ENCODE results near the gene EPHA3.

EPHA3 gene

DNA sequence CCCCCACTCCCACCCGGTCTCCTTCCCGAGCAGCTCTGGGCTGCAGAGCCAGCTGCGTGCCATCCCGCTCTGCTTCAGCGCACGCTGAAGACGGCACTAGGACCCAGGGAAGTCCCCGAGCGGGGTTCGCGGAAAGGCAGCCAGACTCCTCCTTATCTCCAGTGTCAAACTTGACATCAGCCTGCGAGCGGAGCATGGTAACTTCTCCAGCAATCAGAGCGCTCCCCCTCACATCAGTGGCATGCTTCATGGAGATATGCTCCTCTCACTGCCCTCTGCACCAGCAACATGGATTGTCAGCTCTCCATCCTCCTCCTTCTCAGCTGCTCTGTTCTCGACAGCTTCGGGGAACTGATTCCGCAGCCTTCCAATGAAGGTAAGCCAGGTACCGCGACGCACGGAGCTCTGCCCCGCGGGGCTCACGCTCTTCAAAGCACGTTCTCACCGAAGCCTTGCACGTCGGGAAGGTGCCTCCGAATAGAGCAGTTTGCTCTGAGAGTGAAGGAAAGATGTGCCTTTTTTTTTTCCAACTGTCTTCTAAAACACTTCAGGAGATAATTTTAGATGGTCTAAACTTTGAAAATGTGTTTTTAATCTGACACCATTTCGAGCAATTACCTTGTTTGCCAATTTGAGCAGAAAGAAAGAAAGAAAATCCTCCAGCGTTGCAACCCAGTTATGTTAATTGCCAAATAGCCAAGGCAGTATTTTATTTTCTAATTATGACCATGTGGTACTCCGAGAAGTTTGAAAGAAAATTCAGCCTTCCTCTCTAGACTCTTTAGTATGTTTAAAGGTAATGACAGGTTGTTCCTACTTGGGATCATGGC is at the start of gene EPHA3:
TSS of gene EPHA3 (plus strand) at position 161 of the 830 bp plus-strand sequence. CDS start at position 289, 128 bp downstream.
- no peak for DNase-seq

DNA sequence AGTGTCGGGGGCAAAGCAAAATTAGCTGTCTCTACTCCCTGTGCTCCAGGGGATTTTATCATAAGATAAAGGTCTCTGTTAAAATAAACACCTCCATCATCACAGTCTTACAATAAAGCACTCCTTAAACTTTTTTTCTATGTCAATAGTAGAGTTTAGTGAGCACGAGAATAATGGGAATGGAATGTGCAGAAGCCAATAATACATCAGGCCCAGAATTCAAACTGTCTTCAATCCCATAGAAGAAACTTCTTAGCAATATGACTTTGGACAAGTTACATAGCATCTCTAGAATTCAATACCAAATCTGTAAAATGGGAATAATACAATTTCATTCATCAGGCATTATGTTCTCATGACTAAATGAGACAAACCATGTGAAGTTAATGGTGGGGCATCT is 49.0 kb upstream of the EPHA3 start:
- no peak for DNase-seq

DNA sequence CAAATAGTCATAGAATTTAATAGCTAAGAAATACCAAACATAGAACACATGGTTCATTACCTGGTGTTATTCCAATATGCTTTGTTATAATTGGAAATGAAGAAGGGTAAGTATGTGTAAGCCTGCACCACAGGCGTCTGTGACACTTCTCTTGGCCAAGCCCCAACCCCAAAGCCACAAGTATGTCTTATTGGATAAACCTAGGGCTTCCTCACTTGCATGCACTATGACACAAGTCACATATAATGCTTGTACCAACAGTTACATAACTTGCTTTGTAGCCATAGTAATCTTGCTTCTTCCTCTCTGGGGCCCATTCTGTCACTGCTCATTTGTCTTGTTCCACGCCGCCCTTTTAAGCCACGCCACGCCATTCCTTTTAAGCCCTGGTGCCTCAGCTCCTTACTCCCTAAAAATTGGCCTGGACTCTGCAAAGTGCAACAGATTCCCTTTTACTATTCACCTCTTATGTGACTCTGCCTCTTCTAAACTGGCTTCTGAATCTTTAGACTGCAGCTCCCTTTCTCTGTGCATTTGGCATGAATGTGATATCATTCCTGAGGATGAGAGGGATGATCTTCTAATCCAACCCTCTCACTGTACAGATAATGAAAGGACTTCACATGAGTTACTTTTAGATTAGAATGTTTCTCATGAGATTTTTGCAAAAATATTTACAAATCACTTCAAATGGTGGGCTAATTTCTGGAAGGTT is 48.1 kb upstream of the EPHA3 start:
- DNase-seq, result no peak

DNA sequence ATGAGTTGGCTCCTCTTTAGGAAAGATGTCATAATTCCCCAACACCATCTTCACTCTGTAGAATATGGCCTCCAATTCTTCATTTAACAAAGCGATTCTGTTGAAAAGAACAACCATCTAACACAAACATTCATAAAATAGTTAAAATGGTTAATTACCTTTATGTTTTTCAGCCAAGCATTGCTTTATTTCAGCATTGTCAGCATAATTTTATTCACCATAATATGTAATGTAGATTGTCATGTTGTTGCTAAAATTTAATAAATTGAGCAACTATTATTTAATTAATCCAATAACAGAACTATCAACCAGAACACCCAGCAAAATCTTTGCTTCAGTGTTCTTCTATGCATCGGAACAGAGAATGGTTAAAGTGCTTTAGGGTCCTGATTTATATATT is 46.2 kb upstream of the EPHA3 start:
- no peak for DNase-seq

DNA sequence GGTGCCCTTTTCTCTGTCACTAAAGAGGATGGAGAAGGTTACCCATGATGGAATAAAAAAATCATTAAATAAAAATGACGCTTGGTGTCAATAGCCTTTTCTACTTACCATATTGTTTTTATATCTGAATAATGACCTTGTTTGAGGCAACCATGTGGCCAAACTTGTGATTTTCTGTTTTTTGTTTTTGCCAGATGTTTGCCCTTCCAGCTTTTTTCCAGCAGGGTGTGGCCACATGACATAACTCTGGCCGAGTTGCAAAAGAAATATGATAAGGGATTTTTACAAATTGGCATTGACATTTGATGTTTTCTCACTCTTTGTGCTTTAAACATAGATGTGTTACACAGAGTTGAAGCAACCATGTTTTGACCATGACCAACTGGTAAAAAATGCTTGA is 39.7 kb upstream of the EPHA3 start:
- DNase-seq, result no peak

DNA sequence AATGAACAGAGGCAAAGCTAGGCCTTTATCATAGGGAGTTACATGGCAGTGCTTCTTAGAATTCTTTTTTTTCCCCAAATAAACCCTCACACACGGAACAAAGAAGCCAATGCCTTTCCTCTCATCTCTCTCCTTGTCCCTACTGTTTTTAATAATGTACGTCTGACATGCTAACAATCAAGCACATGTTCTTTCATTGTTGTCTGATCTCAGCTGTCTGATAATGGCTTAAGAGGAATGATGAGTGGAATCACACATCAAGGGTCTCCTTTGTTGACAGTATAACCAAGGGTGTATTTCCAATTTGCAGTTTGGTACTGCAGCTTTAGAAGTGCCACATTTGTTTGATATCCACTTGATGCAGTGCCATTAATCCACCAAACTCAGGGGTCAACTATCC is 34.8 kb upstream of the EPHA3 start:
- DNase-seq, result no peak

DNA sequence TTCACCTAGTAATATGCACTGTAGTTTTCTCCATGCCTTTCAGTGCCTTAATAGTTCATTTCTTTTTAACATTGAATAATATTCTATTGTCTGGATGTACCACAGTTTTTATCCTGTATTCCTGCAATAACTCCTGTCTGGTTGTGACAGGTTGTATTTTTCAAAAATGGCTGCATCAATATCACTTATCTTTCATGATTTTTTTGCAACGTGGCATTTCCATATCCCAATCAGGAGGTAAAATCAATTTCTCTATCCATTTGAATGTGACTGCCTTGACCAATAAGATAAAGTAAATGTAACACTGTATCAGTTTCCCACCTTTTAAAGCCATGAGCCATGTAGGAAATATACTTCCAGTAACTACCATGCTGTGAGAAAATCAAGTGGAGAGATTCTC is 27.5 kb upstream of the EPHA3 start:
- no peak for DNase-seq

DNA sequence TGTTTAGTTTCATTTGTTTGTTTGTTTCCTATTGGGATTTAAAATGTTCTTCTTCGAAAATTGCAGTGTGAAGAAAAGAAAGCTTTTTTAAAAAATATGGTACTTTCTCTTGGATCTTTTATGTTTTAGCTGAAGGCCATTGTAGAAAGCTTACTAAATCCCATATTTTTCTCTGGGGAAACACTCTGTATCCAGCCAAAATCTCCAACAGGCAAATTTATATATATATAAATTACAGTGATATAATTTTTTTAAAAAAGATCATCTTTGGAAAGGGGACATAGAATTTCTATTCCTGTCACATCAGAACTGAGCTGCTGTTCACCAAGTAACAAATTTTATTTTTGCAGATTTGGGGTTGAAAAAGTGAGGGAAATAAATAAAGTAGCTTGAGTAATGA is 19.6 kb upstream of the EPHA3 start:
- no peak for DNase-seq

DNA sequence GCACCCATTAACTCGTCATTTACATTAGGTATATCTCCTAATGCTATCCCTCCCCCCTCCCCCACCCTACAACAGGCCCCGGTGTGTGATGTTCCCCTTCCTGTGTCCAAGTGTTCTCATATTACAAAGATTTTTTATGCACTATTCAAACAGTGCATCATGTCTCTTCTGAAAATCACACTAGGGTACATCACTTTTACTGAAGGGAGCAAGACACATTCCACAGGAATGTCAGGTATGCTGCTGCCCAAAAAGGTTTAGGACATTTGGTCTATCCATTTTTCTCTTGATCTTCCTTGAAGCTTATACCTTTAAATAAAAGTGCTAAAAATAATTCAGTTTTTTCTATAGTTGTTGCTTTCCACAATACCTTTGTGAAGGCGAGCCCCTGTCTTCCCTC is 9.2 kb upstream of the EPHA3 start:
- no peak for DNase-seq

DNA sequence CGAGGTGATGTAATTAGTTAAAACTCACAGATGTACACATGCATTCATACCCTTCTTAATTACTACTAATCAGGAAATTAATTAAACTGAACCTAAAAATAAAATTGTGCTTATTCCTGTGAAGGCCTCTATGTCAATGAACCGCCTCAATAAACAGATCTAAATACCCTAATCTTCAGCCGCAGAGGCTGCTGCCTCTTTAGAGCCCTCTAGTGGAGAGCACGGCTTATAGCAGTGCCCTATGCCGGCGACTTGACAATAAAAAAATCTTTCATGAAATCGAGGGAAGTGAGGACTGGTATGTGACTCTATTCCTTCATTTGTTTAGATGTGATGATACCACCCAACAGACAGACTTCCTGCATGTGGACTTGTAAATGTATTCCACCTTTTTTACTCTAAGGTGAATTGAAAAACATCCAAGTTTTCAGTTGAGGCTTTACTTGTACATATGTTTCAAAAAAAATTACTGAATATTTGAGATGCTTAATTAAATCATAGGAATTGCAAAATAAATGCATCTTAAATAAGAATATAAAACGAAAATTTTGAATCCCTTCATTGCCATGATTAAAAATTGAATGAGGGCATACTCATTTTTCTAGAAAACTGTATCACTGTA is 8.3 kb upstream of the EPHA3 start:
- peak; percentile 44 for DNase-seq

DNA sequence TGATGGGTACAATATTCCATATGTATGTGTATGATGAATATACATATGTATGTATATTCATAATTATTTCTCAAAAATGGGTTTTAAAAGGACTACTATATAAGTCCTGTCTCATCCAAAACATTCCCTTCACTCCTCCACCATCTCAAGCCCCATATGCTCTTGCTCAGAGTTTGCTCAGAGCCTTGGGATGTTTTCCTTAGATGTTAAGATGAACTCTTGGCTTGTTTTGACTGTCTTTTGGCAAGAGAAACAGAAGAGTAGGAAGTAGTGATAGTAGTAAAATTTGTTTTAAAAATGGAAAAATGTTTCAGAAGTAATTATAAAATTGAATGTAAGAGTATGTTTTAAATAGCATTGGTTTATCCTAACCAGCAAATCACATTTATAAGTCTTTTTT is 6.2 kb upstream of the EPHA3 start:
- no peak for DNase-seq

DNA sequence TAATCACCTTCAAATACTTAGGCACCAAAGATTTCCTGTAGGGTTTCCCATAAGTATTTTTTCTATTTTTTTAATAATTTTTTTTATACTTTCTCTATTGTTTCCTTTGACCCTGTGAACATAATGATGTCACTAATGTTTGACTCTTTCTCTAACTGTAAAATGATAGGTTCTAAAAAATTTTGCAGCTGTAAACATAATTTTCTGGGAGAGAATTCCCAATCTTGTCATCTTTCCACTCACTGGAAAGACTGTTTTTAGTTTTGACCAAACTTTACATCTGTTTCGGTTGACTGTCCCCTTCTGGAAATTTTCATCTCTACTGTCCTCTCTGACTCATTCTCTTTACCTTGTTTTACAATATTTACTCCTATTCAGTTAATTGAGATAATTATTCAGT is 5.5 kb upstream of the EPHA3 start:
- DNase-seq, result no peak

DNA sequence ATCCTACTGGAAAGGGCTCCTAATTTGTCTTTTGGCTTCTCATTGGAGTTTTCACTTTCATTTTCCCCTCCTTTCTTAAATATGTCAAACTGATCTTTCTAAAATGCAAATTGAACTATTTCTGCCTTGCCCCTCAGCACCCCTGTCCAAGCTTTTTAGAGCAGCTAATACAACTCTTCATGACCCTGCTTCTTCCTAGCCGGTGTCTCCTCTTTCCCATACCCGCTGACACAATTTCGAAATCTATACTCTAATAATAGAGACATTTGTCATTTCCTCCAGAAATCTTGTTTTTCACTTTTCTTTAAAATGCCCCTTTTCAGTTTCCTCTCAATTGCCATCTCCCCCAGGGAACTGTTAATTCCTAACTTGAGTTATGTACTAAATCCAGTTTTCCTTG is 2.9 kb upstream of the EPHA3 start:
- DNase-seq, result no peak

DNA sequence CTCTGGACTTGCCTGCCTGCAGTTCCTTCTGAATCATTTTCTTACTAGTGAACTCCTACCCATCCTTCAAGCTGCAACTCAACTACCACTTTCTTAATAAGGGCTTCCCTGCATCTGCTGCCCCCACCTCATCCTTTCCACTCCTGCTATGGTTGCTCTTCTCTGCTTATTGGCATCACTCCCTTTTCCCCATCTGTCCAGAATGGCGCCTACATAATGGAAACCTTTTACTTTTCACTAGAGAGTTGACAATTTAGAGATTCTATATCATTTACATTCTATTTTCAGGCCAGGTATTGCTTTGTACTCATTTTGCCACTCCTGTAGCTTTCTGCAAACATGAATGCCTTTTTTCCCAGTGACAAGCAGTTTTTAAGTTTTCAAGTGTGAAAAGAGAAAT is 1.9 kb upstream of the EPHA3 start:
- no peak for DNase-seq

DNA sequence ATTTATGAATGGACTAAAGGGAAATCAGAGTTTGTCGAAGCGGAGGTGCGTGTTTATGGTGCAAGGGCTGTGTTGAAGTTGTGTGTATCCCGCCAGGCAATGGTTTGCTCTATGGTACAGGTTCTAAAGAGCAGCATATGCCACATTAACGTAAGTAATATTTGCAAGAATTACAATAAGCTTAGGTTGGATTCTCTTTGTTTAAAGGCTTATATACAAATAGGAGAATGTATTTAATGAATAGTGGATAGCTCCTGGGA is 800 bp downstream of the EPHA3 start:
- DNase-seq, result no peak

DNA sequence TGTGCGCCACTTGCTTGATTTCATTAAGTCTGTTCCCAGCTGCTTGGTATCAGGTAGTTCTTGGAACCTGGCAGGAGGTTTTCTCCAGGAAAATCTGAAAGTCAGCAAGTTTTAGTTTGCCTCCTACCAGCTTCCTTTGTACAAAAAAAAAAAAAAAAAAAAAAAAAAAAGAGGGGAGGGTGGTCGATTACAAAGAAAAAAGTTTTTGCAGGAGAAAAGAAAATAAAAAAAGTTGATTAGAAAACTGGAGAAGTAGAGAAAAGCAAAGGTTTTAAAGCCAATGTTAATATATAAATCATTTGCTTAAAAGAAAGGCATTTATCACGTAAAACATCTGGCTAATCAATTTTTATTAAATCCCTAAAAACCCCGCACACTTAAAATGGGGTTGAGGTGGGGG is 5.9 kb downstream of the EPHA3 start:
- no peak for DNase-seq

DNA sequence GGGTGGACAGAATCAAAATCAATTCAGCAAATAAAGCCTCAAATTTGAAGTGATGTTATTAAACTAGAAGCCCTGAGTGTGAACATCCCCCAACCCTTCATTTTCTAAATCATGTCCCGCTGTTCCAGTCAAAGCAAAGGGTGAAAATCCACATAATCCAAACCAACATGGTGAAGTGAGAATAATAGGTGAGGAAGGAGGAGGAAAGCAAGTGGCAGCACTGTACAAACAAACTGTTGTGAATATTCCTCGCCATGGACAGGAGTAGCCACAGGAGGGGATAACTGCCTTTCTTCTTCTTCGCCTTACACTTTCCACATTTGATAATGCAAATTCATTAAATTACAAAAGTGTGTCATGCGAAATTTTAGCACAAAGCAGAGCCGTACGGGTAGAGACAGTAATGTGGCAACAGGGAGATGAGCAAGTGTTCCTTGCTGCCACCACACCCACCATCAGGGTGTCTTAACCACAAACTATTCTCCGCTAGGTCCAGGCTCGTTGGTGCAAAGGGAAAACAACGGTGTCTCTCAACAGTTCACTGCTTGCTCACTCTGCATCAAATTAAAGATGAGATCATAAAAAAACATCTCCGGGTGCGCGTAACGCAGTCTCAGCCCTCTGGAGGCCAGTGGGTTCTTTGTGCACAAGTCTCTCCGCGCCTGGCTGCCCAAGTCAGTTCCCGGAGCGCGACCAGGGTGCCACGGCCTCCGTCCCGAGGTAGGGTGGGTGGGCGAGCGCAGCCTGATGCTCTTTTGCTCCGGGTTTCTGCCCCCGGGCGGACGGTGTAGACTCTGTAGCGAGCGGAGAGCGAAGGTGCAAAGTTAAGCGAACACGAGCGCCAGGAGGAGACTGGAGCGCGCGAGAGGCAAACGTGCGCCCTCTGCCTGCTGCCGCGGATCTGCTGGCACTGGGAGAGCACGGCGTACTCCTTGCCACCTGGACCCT is 6.7 kb downstream of the EPHA3 start:
- no peak for DNase-seq

DNA sequence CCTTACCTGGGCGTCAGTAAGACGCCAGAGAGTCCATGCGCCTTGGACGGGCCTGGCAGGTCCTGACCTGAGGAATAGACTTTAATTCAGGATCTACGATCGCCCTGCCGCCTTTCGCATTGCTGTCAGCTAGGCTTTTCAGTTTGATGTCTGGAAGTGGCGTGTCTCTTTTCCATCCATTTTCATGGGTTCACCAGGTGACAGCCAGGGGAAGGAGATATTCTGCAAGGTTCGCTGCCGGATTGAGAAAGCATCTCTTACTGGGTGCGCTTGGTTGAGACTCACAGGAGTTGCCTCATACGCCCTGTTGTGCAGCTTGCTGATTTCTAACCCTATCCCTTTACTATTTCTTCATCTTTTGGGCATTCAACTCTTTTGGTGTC is 7.4 kb downstream of the EPHA3 start:
- DNase-seq, result no peak

DNA sequence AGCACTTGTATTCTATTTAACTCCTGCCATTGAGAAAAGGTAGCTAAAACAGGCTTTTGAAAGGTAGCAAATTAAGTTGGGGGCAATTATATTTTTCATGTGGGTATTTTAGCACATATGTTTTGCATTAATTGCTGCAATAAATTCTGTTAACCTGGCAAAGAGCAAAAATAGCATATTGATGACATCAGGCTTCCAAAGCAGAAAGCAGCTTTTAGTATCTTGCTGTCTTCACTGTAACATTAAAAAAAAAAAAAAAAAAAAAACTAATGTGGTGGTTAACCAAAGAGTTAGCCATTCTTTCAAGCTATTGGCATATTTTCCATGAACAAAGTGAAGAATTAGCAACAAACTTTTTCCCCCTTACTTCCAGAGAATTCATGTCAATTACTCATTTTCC is 9.1 kb downstream of the EPHA3 start:
- DNase-seq, result no peak

DNA sequence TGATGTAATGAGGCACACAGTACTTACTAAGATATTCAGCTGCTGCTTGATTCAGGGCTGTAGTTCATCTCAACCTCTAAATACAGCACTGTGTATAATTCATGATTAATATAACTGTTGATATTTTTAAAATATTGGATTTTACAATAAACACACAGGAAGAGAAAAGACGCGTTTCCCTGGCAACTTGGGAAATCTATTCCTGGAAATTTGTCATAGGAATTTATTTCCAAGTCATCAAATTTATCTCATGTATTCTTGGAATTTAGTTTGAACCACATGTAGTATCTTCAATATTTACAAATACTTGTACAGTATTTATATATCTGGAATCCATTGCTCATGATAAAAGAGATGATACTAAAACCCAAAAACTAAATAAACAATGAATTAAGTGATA is 30.6 kb downstream of the EPHA3 start:
- no peak for DNase-seq

DNA sequence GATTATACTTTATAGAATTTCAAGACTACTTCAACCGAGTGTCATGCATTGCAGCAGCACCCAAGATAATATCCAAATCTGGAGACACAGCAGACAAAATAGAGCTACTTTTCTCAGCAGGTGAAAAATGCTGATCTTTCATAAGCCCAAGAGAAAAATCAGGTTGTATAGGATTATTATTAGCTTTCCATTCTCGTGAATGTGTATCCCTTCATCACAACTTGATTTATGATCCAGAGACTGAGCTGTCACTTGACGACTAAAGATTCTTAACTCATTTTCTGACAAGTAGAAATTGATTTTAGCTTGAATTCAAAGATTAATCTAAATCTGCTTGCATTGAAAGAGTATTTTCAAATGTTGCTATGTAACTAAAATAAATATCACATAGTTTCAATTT is 32.4 kb downstream of the EPHA3 start:
- no peak for DNase-seq

DNA sequence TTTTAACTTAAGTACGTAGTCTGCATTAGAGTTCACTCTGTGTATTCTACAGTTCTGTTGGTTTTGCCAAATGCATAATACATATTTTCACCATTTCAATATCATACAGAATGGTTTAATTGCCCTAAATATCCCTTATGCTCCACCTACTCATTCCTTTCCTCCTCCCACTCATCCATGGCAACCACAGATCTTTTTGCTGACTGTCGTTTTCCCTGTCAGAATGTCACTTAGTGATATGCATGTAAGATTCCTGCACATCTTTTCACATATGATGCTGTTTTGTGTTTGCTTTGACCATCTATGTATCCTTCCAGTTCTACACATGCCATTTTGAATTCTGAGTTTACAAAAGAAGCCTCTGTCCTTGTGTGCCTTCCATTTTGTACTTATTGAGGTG is 36.7 kb downstream of the EPHA3 start:
- DNase-seq, result no peak

DNA sequence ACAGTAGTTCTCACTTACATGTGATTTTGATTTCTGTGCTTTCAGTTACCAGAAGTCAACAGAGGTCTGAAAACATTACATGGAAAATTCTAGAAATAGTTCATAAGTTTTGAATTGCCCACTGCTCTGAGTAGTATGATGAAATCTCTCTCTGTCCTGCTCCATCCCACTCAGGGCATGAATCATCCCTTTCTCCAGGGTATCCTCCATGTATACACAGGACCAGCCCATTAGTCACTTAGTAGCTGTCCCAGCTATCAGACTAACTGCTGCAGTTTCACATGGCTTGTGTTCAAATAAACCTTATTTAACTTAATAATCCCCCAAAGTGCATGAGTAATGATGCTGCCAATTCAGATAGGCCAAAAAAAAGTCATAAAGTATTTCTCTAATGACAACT is 38.6 kb downstream of the EPHA3 start:
- DNase-seq, result no peak
